Spleen (tissue), 13 donors: ENCODE data around the gene SRXN1. TPM values are rescaled to one million over a fixed set of nuclear protein-coding genes. Genes with fewer than 3 reads are reported as not detected.

Experiments used
- DNase-seq: peaks from one replicate; pipeline ENCODE4 v3.0.0-alpha.2; 2020
- H3K27ac ChIP-seq, 8 donors: fragments of 200-600 bp; sonication (generic) in 7 of 8; 1 replicate in 4 of 8; 2 replicates in 4 of 8; pipeline versions ENCODE4 v1.5.0 to v1.8.0; 2016 to 2021; ENCODE audit warnings: inconsistent platforms in 4 of 8, mild to moderate bottlenecking in 4 of 8, moderate library complexity in 1 of 8
- H3K27me3 ChIP-seq, 7 donors: fragments of 200-600 bp; sonication (generic) in 6 of 7; replicated peaks in 1 of 7; 1 replicate in 4 of 7; 2 replicates in 3 of 7; pipeline versions ENCODE4 v1.5.0 to v1.8.0; 2016 to 2021; ENCODE audit warnings: inconsistent platforms in 3 of 7, mild to moderate bottlenecking in 1 of 7
- H3K36me3 ChIP-seq, 6 donors: fragments of 200-600 bp; sonication (generic) in 5 of 6; 1 replicate in 4 of 6; 2 replicates in 2 of 6; pipeline versions ENCODE4 v1.5.0 to v1.8.0; 2016 to 2021; ENCODE audit warnings: inconsistent platforms in 2 of 6
- H3K4me1 ChIP-seq, 6 donors: fragments of 200-600 bp; sonication (generic) in 5 of 6; 1 replicate in 3 of 6; 2 replicates in 3 of 6; pipeline versions ENCODE4 v1.5.0 to v1.8.0; 2016 to 2021; ENCODE audit warnings: inconsistent platforms in 3 of 6
- H3K4me3 ChIP-seq, 8 donors: fragments of 200-600 bp; sonication (generic) in 7 of 8; 1 replicate in 4 of 8; 2 replicates in 4 of 8; pipeline versions ENCODE4 v1.5.0 to v1.8.0; 2016 to 2021; ENCODE audit warnings: inconsistent platforms in 4 of 8, mild to moderate bottlenecking in 4 of 8, moderate library complexity in 2 of 8
- H3K9me3 ChIP-seq, 8 donors: fragments of 200-600 bp; sonication (generic) in 7 of 8; 1 replicate in 4 of 8; 2 replicates in 4 of 8; pipeline versions ENCODE4 v1.5.0 to v1.8.0; 2016 to 2021; ENCODE audit warnings: inconsistent platforms in 4 of 8
- CTCF ChIP-seq, 11 experiments: fragments of 200-600 bp in 7 of 11; fragments of 450-650 bp in 4 of 11; sonication (generic) in 4 of 11; IDR thresholded peaks in 8 of 11; conservative IDR thresholded peaks in 3 of 11; 1 replicate in 7 of 11; 2 replicates in 4 of 11; pipeline versions ENCODE4 v1.4.0 to v1.8.0; 2016 to 2021; ENCODE audit warnings: antibody characterized with exemption in 11 of 11, inconsistent platforms in 4 of 11, mild to moderate bottlenecking in 1 of 11
- POLR2A ChIP-seq, 3 donors: fragments of 450-650 bp; IDR thresholded peaks; one replicate each; pipeline ENCODE4 v1.5.1; 2017; ENCODE audit warnings: antibody characterized with exemption in 3 of 3, mild to moderate bottlenecking in 1 of 3
- POLR2AphosphoS5 ChIP-seq, 3 donors: sonication (generic); formaldehyde crosslinking; IDR thresholded peaks; one replicate each; pipeline ENCODE4 v1.5.1; 2017; ENCODE audit warnings: antibody characterized with exemption in 3 of 3
- WGBS, 5 donors: extraction: QIAGEN DNeasy Blood & Tissue Kit in 3 of 5; methylation state at CpG; one replicate each; pipeline versions ENCODE4 v1.1.5 to v1.1.7; 2013 to 2018; 5-methylcytosine and 5-hydroxymethylcytosine counted together
- intact Hi-C: fragments of 100-400 bp; cut with DNase I; formaldehyde crosslinking; loops from one replicate; pipeline ENCODE4 v1.15.0; 2023; ENCODE audit warnings: low total_unique reads
- long read RNA-seq, 2 donors: transcript quantifications; one replicate each; lab custom pipeline, GENCODE V29; 2026
- polyA plus RNA-seq, 3 donors: library from polyadenylated mRNA; stranded (reverse); fragments of 200-250 nt; gene quantifications; one replicate each; pipeline ENCODE4 v1.2.1, GENCODE V29; 2013
- total RNA-seq, 7 donors: library from RNA; depleted of rRNA in 3 of 7; stranded (reverse); fragments of >200 nt in 3 of 7; fragmentation: NEBNext Ultra II Directional in 4 of 7; extraction: Animal tissue kit (Norgen Biotek cat#: 25700) in 4 of 7; gene quantifications; one replicate each; pipeline versions ENCODE4 v1.1.0 to v1.2.1, GENCODE V29; 2016 to 2021
- donor health status: healthy with polysubstance abuse.
- donor health status: DM: no; HTN: no; CAD: no; lungs with moderate emphysema.
- donor health status: DM: no; HTN: no; CAD: no.
- donor health status: Bipolar disorder and iron deficiency.
- donor health status: healthy.
- donor health status: DM: no; HTN: no; CAD: no.
- donor health status: DM: yes; HTN: yes; CAD: no.

The SRXN1 gene
- total RNA-seq (10 to 100 TPM; 10.6 to 31.3 (median 14.2) TPM), polyA plus RNA-seq (10 to 100 TPM in 1 of 3 donors, 1 to 10 TPM in 2; 4.5 to 11.2 (median 7.0) TPM)
- long read RNA-seq, donor 1, transcript SRXN1-201 (2 exons, 2,698 nt) = major isoform, 8 of 8 reads
- long read RNA-seq, donor 1, partial matches to known transcripts = 0 of 8 reads
- long read RNA-seq, donor 1, other reads (novel, unspliced or antisense) = 0 of 8 reads
- long read RNA-seq, donor 2, transcript SRXN1-201 (2 exons, 2,698 nt) = major isoform, 10 of 10 reads
- long read RNA-seq, donor 2, partial matches to known transcripts = 0 of 10 reads
- long read RNA-seq, donor 2, other reads (novel, unspliced or antisense) = 0 of 10 reads

GRCh38 chr20:653110-653589 is at the start of gene SRXN1:
Gene SRXN1 (minus strand): TSS chr20:653200. CDS start chr20:653185, 15 bp downstream.
- intact Hi-C loops = no loop called here
- 0 to 1% (median 0%) methylated on average over 15 to 74 of the region's 74 CpGs for WGBS, 5 donors
- TF ChIP-seq POLR2A (IDR thresholded peaks at IDR 0.05) (no peak), POLR2AphosphoS5 (IDR thresholded peaks at IDR 0.05) (peak; percentile 45 to 71 (median 59)), CTCF (IDR thresholded peaks at IDR 0.05 in 8 of 11, conservative IDR thresholded peaks at IDR 0.05 in 3 of 11) (peak in 9 of 11 experiments; percentile 24 to 81 (median 67))

DNA sequence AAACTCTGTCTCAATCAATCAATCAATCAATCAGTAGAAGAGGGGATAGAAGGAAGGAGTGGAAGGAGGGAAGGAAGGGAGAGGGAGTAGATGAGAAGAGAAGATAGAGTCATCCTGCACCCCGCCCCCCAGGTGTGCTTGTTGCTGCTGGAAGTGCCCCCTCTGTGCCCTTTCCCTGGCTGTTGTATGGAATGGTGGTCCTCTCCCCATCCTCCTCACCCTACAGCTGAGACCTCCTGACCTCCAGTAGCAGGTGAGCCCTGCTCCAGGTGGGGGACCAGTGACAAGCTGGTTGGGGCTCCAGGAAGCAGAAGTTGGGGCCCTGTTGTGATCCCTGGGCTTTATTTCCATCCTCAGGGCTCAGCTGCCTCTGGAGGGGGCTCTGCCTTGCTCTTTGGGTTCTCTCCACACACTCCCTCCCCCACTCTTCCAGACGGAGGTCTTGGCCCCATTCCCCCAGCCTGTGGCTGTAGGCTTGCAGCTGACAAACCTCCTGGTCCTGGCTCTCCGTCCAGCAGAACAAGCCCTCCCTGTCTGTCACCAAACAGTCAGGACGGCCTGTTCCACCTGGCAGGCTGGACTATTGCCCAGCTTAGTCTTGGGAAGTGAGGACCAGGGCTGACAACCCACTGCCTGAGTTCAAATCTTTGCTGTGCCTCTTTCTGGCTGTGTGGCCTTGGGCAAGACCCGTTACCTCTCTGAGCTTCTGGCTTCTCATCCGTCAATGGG is 48.6 kb upstream of the SRXN1 start:
- TF ChIP-seq POLR2AphosphoS5 (IDR thresholded peaks at IDR 0.05) = no peak
- TF ChIP-seq CTCF (IDR thresholded peaks at IDR 0.05 in 8 of 11, conservative IDR thresholded peaks at IDR 0.05 in 3 of 11) = no peak
- TF ChIP-seq POLR2A (IDR thresholded peaks at IDR 0.05) = no peak
- H3K9me3 ChIP-seq = no peaks in the 10 kb centered on the region
- intact Hi-C loops = no loop called here
- DNase-seq = peak; percentile 28
- 71 to 82% (median 72%) methylated on average over 6 of the region's 6 CpGs for WGBS, 5 donors
- no peak overlapping the region for H3K27ac ChIP-seq
- H3K27me3 ChIP-seq = peaks cover 0 to 49% (median 3%) of the 10 kb centered on the region in 7 donors
- H3K4me1 ChIP-seq = no peaks in the 10 kb centered on the region
- no peak overlapping the region for H3K4me3 ChIP-seq
- H3K36me3 ChIP-seq = no peaks in the 10 kb centered on the region

More at GRCh38 chr20:653110-653589, at the start of gene SRXN1:
- H3K4me1 ChIP-seq = peaks cover 13 to 37% (median 28%) of the 10 kb centered on the region in 6 donors
- DNase-seq = peak; percentile 97
- peaks cover 0 to 25% (median 0%) of the 10 kb centered on the region in 7 donors for H3K27me3 ChIP-seq
- no peaks in the 10 kb centered on the region for H3K9me3 ChIP-seq
- H3K27ac ChIP-seq = peak within 1 kb of the TSS in 7 of 8 donors; percentile 58 to 93 (median 81)
- peaks cover 0 to 27% (median 9%) of the 10 kb centered on the region in 6 donors for H3K36me3 ChIP-seq
- peak within 1 kb of the TSS; percentile 49 to 93 (median 64) for H3K4me3 ChIP-seq

- Histone ChIP-seq H3K4me3 (no peak overlapping the region), H3K9me3 (no peaks in the 10 kb centered on the region), H3K4me1 (no peaks in the 10 kb centered on the region), H3K27me3 (peaks cover 0 to 40% (median 0%) of the 10 kb centered on the region in 7 donors), H3K27ac (no peak overlapping the region), H3K36me3 (no peaks in the 10 kb centered on the region)
- TF ChIP-seq POLR2A (IDR thresholded peaks at IDR 0.05) (no peak), CTCF (IDR thresholded peaks at IDR 0.05 in 8 of 11, conservative IDR thresholded peaks at IDR 0.05 in 3 of 11) (no peak), POLR2AphosphoS5 (IDR thresholded peaks at IDR 0.05) (no peak)
- intact Hi-C loops = no loop called here
- peak; percentile 64 for DNase-seq
- 43 to 79% (median 67%) methylated on average over 9 to 10 of the region's 10 CpGs for WGBS, 5 donors
Observed at GRCh38 chr20:699811-700338, 46.9 kb upstream of the SRXN1 start.
